GM19467 (cell line): ENCODE results near the gene ARL3.
A peak's percentile ranks its signal among the peaks of the same experiment; 100 is the strongest.
"Not testable (repeated sequence)": the region's sequence is repeated elsewhere in the genome, so short reads cannot be mapped to it uniquely, and the experiment has no call there.

Experiments used
- ATAC-seq: cut with Tn5 transposase; IDR thresholded peaks from one replicate; pipeline ENCODE4 v1.9.1; 2021; ENCODE audit warnings: mild to moderate bottlenecking, moderate library complexity; ENCODE audit not compliant: unreplicated experiment

The ARL3 gene

GRCh38 chr10:102713814-102714620 is at the start of gene ARL3:
ARL3 (minus strand) TSS chr10:102714397; CDS start chr10:102714275, 122 bp downstream.
- ATAC-seq = peak; percentile 80

GRCh38 chr10:102763037-102763607 is 48.9 kb upstream of the ARL3 start:
- ATAC-seq = no peak

- ATAC-seq = no peak
Observed at GRCh38 chr10:102762401-102763015, 48.3 kb upstream of the ARL3 start.

- ATAC-seq = no peak
Observed at GRCh38 chr10:102761981-102762380, 47.8 kb upstream of the ARL3 start.

GRCh38 chr10:102759497-102760210 is 45.5 kb upstream of the ARL3 start:
- ATAC-seq = no peak

GRCh38 chr10:102758933-102759262 is 44.7 kb upstream of the ARL3 start:
- ATAC-seq = not testable (repeated sequence)

GRCh38 chr10:102758240-102758932 is 44.2 kb upstream of the ARL3 start:
- ATAC-seq = no peak

- no peak for ATAC-seq
Observed at GRCh38 chr10:102757323-102757722, 43.1 kb upstream of the ARL3 start.

- ATAC-seq = no peak
Observed at GRCh38 chr10:102753718-102754117, 39.5 kb upstream of the ARL3 start.

- no peak for ATAC-seq
Observed at GRCh38 chr10:102752934-102753664, 38.9 kb upstream of the ARL3 start.

GRCh38 chr10:102752266-102752930 is 38.2 kb upstream of the ARL3 start:
- ATAC-seq = no peak

GRCh38 chr10:102745157-102745556 is 31.0 kb upstream of the ARL3 start:
- ATAC-seq = no peak

GRCh38 chr10:102744374-102745051 is 30.3 kb upstream of the ARL3 start:
- ATAC-seq = no peak

GRCh38 chr10:102743588-102744373 is 29.6 kb upstream of the ARL3 start, which contains the start of gene WBP1L:
WBP1L (plus strand) TSS chr10:102743948; CDS start chr10:102744054, 106 bp downstream.
- ATAC-seq = peak; percentile 98

GRCh38 chr10:102743078-102743587 is 28.9 kb upstream of the ARL3 start:
- no peak for ATAC-seq

- not testable (repeated sequence) for ATAC-seq
Observed at GRCh38 chr10:102742313-102742712, 28.1 kb upstream of the ARL3 start.

GRCh38 chr10:102741726-102742237 is 27.6 kb upstream of the ARL3 start:
- ATAC-seq = no peak

- ATAC-seq = no peak
Observed at GRCh38 chr10:102740229-102740628, 26.0 kb upstream of the ARL3 start.
